NCI-H524 treated with DMSO at 0.1 percent for 48 hours (cell line): ENCODE results near the gene SF3B2.

Source experiments
- DNase-seq: peaks from one replicate; lab custom pipeline; 2025; lab: John Stamatoyannopoulos, UW

The SF3B2 gene

GRCh38 chr11:66050581-66051231, 1.5 kb upstream of the SF3B2 start:
- DNase-seq = no peak

GRCh38 chr11:66051371-66051765, 796 bp upstream of the SF3B2 start:
- no peak for DNase-seq

- no peak for DNase-seq
These were observed 459 bp downstream of the SF3B2 start for GRCh38 chr11:66052664-66052982.

GRCh38 chr11:66055021-66055420, 2.9 kb downstream of the SF3B2 start:
- DNase-seq = no peak

GRCh38 chr11:66056501-66056900, 4.3 kb downstream of the SF3B2 start:
- no peak for DNase-seq

GRCh38 chr11:66059966-66060680, 8.0 kb downstream of the SF3B2 start:
- DNase-seq = no peak

- no peak for DNase-seq
These were observed 9.1 kb downstream of the SF3B2 start for GRCh38 chr11:66061268-66061667.

GRCh38 chr11:66062408-66062807, 10.2 kb downstream of the SF3B2 start:
- DNase-seq = no peak

GRCh38 chr11:66063900-66064299, 11.7 kb downstream of the SF3B2 start:
- DNase-seq = no peak

- no peak for DNase-seq
These were observed 12.4 kb downstream of the SF3B2 start for GRCh38 chr11:66064571-66064970.

GRCh38 chr11:66066751-66067150, 14.6 kb downstream of the SF3B2 start:
- no peak for DNase-seq

- no peak for DNase-seq
These were observed 15.5 kb downstream of the SF3B2 start for GRCh38 chr11:66067640-66068039.

- no peak for DNase-seq
These were observed 16.1 kb downstream of the SF3B2 start for GRCh38 chr11:66068154-66068821.

GRCh38 chr11:66068923-66069714, 17.0 kb downstream of the SF3B2 start:
- DNase-seq = no peak

- DNase-seq = no peak
These were observed 17.8 kb downstream of the SF3B2 start, which contains the start of gene PACS1 for GRCh38 chr11:66069715-66070603. Gene PACS1 (plus strand): TSS chr11:66070272. CDS start chr11:66070487, 215 bp downstream.

GRCh38 chr11:66070604-66071380, 18.6 kb downstream of the SF3B2 start:
- DNase-seq = no peak

GRCh38 chr11:66071381-66071801, 19.2 kb downstream of the SF3B2 start:
- DNase-seq = no peak

GRCh38 chr11:66072081-66072480, 19.9 kb downstream of the SF3B2 start:
- DNase-seq = no peak

- no peak for DNase-seq
These were observed 20.4 kb downstream of the SF3B2 start for GRCh38 chr11:66072518-66072917.

- no peak for DNase-seq
These were observed 21.5 kb downstream of the SF3B2 start for GRCh38 chr11:66073669-66074068.

GRCh38 chr11:66075273-66075672, 23.1 kb downstream of the SF3B2 start:
- DNase-seq = no peak
